GM19240 (cell line): Measurements from ENCODE around the gene ARL8A.
"Not testable (repeated sequence)": the region's sequence is repeated elsewhere in the genome, so short reads cannot be mapped to it uniquely, and the experiment has no call there.

Experiments used
- DNase-seq: peaks from one replicate; pipeline ENCODE4 v3.0.0; 2011; ENCODE audit warnings: low spot score; ENCODE audit not compliant: insufficient read length

The ARL8A gene

DNA sequence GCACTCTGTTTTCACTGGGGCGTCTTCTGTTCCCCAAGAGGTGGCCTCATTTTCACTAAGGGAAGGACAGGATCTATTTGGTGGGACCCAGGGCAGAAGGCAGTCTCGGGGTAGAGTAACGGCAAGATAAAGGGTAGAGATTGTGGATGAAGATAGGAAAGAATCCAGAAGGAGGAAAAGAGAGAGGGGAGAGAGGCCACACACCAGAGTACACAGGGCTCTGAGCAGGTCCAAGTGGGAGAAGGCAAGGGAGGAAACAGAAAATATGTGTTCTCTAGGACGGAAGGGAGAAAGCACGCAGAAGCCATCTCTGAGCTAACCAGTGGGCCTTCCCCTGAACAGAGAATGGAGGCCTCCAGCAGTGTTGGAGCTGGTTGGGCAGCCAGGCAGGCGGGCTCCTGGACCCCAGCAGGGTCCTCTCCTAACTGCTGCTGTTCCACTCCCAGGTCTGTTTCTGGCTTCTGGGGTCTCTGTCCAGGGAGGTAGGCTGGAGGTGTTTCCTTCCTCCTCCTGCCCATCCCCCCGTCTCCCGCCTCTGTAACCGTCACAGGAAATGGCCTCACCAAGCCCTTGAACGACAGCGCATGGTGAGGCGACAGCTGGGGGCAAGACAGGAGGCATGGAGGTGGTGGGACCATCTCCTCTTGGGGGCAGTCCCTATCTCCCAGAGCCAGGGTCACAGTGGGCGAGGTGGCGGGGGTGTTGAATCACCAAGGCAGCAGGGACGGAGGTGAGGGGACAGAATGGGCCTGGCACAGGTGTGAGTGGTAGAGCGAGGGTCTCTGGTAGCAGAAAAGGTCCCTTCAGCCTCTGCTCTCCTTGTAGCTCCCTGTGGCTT lies 15.2 kb upstream of the ARL8A start:
- no peak for DNase-seq

DNA sequence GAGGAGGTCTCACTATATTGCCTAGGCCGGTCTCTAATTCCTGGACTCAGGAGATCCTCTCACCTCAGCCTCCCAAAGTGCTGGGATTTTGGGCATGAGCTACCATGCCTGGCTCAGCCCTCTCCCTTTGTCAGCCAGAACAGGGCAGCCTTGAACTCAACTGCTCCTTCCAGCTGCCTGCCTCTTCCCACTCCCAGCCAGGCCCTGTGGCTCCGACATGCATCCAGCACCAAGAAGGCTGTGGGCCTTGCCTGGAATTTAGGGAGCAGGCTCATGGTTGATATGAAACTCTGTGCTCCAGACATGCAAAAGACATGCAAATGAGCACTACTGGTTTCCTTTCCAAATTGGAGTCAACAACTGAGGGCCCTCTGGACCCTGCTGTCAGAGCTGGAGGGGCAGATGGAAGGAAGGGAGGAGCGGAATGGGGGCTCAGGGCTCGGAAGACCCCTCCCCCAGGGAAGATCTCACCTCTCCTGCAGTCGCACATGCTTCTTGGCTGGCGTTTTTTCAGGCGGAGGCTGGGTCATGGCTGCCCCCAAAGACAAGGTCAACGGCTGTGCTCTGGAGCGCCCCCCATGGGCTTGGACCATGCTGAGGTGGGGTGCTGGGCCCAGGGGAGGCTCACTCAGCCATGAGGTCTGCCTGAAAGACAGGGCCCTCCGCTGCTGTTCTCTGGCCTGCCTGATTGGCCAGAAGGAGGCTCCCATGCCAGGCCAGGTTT lies 14.4 kb upstream of the ARL8A start:
- DNase-seq, result no peak

DNA sequence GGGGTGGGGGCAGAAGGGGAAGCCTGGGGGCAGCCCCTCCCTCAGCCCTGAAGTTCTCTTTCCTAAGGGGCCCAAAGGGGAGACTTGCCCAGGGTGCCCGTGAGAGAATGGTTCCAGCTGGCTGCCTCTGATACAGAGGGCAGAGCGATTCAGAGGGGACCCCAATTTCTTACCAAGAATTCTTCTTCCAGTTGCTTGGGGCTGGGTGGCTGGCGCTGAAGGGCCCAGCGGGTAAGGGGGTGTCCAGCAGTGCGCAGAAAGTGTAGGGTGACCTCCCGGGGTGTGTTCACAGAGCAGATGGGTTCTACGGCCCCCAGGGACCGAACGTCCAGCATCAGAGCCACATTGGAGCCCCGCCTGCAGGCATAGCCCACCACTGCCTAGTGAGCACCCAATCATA lies 13.4 kb upstream of the ARL8A start:
- no peak for DNase-seq

DNA sequence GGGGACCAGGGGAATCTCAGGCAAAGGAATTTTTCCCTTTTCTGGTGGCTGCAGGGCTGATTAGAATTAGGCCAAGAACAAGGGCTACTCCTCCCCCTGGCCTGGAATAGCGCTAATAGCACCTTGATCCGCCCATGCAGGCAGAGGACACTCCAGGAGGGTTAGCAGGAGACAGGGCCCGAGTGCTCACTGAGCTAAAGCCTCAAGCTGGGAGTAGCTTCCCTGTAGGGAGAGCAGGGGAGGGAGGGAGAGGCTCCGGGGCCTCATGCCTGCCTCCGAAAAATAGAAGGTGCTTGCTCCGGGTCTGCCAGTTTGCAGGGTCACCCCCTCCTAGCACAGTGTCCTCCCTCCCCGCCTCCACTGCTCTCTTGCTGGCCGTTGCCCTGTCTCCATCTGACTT lies 12.1 kb upstream of the ARL8A start:
- no peak for DNase-seq

DNA sequence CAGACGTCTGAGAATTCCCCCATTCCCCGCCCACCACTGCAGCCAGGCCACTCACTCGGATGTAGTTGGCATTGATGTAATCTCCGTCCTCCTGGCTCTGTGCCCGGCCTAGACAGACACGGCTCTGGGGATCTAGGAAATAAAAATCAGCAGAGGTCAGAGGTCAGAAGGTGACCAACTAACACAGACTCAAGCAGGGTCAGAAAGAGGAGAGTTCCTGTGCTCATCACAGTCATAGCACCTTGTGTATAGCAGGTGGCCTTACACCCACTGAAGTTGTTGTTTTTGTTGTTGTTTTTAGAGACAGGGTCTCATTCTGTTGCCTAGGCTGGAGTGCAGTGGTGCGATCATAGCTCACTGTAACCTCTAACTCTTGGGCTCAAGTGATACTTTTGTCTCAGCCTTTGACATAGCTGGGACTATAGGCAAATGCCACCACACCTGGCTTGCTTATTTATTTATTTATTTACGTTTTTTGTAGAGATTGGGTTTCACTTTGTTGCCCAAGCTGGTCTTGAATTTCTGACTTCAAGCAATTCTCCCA lies 11.0 kb upstream of the ARL8A start:
- DNase-seq, result no peak

DNA sequence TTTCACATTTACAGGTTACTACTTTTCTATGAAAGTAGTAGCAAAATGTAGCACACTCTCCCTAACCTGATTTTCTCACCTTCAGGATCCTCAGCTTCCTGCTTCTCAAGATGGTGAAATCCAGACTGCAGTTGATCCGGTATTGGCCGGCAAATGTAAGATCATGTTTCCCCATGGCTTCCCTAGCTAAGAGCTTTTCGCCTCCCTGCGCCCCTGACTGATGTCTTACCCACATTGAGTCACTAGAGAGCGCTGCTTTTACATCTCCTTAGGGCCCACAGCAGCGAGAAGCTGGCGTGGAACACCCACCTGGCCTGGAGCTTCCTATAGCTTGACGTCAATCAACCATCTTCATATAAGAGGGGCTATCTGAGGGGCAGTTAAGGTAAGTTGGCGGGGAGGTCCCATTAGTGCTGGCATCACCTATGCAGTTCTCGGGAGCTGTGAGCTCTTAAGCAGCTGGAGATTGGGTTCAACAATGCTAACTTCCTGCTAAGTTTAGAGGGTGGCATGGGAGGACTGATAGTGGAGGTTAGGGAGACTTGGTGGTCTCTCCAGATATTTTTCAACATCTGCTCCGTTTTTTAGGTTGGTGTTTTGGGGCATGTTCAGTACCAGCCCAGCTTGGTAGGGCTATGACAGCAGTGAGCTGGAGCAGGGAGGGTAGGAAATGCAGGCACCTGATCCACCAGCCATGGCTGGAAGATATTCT lies 10.4 kb upstream of the ARL8A start:
- no peak for DNase-seq

DNA sequence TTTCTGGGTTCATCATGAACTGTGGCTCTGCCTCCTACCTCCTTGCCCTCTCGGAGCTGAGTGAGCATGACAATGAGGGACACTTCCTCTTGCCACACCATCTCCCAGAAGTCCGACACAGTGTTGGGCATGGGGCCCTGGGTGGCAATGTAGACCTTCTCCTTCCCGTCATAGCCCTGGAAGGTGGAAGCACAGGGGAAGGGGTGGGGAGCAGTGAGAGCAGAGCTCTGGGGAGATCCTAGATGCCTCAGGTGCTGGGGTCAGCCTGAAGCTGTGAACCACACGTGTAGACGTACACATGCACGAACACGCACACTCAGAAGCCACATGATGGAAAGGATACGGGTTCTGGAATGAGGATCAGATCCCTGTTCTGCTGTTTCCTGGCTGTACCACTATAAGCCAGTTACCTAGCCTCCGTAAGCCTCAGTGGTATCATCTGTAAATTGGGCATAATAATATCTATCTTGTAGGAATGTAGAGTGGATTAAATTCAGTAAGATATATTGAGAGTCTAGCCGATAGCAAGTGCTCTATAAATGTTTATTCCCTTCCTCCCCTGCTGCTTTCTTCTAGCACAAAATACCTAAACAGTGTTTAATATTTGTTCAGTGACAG lies 9.7 kb upstream of the ARL8A start:
- DNase-seq, result no peak

DNA sequence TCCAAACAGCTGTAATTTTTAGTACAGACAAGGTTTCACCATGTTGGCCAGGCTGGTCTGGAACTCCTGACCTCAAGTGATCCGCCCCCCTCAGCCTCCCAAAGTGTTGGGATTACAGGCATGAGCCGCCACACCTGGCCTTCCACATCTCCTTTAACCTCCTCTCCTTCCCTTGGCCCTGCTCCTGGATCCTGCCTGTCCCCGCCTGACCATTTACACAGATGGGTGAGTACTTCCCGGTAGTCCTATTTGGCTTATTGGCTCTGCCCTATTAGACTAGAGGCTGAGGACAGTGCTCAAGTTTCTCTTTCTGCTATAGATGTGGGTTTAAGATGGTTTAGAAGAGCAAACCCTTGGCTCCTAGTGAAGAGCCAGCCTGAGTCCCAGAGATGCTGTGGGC lies 8.7 kb upstream of the ARL8A start:
- no peak for DNase-seq

DNA sequence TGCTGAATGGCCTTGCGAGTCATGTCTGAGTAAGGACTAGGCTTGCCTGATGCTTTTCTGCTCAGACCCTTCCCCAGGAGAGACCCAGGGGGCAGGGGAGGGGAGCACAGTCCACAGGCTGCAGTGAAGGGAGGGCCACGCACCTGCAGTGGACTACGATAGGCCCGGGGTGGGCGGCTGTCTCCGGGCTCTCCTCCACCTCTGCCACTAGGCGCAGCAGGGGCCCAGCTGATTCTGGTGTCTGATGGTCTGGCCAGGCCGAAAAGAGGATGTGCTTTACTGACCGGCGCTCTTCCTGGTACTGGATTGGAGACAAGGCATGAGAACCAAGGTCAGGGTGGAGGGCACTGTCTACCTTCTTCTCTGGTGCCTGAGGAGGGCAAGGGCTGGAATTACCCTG lies 7.9 kb upstream of the ARL8A start:
- no peak for DNase-seq

DNA sequence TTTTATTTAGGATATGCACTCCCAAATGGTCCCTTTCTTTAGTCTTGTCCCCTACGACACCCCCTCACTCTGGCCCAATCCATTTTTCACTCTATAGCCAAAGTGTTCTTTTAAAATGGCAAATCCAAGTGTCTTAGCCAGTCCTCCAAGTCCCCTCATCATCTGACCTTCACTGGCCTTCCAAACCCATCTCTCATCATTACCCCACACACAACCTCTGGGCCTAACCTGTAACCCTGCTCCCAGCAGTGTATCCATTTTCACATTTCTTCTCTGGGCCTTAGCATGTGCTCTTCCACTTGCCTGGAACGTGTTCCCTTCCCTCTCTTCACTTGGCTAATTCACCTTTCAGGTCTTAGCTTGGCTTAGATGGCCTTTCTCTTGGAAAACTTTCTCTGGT lies 6.5 kb upstream of the ARL8A start:
- no peak for DNase-seq

DNA sequence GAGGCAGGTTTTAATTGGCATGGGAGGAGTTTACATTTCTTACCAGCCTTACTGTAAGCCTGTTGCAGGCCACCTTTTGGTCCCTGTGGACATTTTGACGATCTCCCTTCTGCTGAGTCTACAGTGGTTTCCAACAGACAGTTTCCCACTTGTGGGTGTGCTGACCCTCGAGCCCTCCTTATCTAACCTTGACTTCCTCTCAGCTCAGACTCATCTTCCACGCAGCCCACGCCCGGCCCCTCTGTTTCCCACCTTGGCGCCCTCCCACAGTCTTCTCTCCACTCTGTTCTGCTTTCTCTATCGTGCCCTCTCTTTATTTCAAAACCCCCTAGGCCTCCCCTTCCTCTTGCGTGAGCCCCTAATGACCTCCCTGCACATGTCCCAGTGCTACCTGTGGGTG lies 6.1 kb upstream of the ARL8A start:
- DNase-seq, result no peak

DNA sequence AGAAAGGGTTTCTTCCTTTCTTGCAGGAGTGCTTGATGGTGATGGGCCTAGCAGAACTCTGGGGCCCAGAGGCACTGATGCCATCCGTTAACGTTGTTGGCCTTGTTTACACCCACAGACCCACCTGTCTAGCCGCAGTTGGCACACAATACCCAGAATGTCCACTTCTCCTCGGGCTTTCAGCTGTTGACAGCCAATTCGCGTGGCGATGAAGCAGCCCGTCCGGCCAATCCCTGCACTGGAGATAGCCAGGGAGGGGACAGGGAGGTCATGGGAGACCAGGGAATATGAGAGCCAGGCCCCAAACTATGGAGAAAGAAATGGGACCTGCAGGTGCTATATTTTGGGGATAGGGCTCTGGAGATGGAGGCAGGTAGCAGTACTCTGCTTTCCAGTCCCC lies 5.7 kb upstream of the ARL8A start:
- no peak for DNase-seq

DNA sequence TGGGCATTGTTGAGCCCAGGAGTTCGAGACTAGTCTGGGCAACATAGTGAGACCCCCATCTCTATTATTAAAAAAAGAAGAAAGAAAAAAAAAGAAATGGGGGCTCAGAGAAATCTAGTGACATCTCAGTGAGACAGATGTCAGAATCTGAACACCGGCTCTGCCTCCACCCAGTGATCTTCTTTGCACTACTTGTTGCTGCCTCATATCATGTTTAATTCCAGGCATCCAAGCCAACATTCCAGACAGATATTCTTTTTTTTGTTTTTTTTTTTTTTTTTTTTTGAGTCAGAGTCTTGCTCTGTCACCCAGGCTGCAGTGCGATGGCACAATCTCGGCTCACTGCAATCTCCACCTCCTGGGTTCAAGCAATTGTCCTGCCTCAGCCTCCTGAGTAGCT lies 5.0 kb upstream of the ARL8A start:
- no peak for DNase-seq

DNA sequence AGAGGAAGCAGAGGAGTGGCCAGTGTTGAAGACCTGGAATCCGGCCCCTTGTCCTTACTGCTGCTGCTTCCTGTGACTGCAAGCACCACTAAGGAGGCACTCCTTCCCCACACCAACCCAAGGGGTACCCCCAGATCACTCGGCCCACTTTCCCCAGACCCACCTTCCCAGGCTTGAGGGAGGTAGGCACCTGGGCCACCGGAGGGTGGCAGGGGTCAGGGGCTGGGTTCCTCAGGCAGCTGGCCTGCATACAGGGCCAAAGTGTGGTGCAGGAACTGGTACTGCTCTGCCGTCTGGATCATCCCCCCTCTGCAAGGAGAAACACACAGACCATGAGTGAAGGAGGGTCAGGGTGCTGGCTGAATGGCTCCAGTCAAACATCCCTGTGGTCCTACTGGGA lies 3.9 kb upstream of the ARL8A start:
- DNase-seq, result no peak

DNA sequence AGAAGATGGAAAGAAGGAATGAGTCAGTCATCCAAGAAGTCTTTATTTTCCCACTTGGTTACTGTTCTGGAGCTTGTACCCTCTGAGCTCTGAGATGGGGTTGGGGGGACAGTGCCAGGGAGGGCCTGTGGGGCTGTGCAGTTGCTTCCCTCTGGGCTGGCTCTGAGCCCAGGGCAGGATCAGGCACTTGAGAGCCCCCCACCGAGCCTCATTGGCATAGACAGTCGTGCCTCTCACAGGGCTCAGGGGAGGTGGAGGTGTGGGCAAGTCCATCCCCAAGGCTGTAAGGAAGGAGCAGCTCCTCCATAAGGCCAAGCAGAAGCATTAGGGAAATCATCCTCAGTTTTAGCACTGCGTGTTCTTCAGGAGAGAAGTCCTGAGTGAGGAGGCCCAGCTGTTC lies 2.5 kb upstream of the ARL8A start:
- no peak for DNase-seq

DNA sequence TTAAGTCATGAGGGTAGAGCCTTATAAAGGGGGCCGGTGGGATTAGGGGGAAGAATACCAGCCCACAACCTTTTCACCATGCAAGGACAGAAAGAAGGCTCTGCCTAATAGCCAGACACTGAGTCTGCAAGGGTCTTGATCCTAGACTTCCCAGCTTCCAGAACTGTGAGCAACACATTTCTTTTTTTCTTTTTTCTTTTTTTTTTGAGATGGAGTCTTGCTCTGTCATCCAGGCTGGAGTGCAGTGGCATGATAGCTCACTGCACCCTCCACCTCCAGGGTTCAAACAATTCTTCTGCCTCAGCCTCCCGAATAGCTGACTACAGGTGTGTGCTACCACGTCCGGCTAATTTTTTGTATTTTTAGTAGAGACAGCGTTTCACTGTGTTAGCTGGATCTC lies 1.7 kb upstream of the ARL8A start:
- DNase-seq, result no peak

DNA sequence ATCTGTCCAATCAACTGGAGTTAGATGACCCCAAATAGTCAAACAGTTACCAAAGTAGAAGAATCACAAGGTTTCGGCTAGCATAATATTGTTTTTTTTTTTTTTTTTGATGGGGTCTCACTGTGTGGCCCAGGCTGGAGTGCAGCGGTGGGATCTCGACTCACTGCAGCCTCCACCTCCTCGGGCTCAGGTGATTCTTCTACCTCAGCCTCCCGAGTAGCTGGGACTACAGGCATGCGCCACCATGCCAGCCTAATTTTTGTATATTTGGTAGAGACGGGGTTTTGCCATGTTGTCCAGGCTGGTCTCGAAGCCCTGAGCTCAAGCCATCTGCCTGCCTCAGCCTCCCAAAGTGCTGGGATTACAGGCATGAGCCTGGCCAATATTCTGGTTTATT lies 1.2 kb upstream of the ARL8A start:
- DNase-seq, result not testable (repeated sequence)

DNA sequence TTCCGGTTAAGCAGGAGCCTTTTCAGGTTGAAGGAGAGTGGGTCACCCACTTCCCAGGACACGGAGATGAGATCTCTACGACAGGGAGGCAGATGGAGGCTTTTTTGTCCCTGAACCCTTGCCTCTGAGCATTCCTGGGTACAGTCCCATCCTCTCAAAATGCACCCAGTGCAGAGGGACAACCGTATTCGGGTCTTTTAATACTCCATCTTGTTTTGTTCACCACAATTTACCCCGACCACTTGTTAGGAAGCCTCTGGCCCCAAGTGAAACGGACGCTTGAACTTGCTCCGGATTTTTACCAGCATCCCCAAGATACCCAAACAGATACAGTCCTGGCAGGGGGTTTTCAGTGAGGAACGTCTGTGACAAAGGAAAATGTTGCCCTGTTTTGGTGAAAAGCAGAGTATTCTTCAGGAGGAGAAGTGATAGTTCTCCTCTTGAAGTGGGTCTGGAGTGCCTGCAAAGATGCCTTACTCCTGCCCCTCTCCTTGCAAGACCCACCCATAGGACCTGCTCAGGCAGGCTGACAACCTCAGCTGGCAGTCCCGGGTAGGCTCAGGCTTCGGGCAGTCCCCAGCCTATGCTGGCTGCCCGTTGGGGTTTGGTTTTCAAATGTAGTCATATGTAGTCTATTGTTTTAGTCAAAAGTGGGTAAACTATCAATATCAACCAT lies 669 bp upstream of the ARL8A start:
- no peak for DNase-seq

DNA sequence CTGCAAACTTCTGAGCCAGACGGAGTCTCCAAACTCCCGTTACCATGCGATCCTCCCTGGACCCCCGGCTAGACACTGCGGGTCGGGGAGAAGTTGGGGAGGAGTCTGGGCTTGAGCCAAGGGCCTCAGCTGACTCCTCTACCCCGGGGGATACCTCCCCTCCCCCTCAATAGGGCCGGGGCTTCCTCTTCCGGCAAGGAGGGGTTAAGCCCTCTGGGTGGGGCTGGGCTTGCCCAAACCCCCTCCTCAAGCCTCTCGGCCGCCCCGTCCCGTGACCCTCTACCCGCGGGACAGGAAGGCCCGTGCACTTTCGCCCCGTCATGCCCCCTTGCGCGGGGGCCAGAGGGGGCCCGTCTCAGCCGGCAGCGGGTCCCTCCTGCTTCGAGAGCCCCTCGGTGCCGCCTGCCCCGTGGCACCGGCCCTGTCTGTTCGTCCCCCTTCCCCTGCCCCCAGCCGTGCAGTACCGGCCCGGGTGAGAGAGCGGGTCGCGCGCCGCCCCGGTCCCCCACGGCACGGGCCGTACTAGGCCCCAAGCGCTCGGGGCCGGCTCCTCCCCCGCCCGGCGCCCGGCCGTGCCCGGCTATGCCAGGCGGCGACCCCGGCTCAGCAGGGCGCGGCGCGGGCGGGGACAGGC lies 652 bp downstream of the ARL8A start:
- no peak for DNase-seq

DNA sequence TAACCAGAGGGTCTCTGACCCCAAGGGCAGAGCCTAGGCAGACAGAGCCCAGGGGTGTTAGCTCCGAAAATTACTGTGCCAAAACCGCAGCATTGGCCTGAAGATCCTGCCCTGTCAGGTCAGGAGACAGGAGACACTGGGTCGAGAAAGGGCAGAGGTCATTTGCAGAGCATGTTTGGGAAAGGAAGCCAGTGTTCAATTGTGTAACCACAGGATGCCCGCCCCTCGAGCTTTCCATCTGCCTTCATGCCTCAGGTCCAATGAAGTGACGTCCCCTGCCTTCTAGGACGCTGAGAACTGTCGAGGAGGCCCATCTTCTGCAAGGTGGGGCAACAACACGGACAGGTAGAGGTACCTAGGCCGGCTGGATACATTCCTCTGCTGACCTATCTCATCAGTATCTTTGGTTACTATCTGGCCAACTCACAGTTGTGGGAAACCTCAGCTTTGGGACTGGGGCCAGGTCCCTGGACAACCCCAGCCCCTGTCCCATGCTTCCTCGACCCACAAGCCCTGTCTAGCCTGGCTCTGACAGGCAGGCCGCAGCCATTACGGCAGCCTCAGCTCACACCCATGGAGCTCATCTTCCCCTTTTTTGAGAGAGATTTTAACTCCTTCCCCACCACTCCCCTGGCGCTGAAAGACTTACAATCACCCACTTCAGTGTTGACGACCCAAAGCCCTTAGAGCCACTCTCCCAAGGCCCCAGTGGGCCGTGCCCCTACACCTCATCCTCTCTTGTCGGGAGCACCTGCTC lies 1.3 kb downstream of the ARL8A start:
- DNase-seq, result no peak
